ENCODE data around the gene GHR.
"Not testable (repeated sequence)": the region's sequence is repeated elsewhere in the genome, so short reads cannot be mapped to it uniquely, and the experiment has no call there.

The GHR gene

DNA sequence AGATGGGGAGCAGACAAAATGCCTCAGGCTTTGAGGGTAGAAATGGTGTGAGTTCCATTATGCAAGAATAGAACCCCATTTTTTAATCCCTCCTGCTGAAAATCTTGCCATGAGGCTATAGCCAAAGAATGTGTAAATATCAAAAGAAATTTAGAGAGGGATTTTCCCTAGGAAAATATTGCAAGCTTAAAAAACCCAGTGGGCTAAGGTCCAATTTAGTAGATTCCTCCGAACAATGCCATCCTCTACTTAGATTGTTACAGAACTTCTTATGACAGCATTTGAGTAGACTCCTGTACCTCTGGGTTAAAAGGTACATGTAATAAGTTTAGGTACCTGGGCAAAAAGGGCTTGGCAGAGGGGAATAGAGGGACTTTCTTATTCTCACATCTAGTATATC is 138.4 kb downstream of the GHR start:
- no peak overlapping the region for H3K27ac ChIP-seq
- DNase-seq (ENCODE audit: low read depth, low spot score): no peak

DNA sequence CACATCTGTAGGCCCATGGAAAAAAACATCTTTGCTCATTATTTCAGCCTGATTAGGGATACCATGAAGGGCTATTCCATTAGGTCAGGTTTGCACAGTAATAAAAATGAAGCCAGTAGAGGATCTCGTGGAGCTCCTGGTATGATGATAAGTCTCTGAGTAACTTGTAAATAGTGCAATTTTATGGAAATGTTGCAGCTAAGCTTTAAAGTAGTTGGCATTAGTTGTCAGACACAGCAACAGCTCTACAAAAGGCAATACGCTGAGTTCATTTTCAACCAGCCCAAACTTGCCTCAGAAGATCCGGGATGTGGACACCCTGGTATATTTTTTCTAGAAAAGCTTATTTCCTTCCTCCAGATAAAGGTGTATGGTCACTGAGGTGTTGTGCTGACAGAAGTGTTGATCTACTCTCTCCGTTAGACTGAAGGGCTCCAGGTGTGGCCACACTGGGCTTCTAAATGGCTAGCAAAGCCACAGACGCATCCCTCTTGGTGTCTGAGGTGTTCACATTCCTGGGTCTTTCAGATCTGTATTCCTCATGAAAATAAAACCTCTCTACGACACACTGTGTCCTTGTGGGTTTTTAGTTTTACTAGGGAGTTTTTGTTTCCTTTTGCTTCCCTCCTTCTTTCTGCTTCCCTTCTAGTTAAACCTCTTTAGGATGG is 141.6 kb downstream of the GHR start:
- DNase-seq (ENCODE audit: low read depth, low spot score): peak; percentile 53
- H3K27ac ChIP-seq: peak overlapping the region; percentile 97

DNA sequence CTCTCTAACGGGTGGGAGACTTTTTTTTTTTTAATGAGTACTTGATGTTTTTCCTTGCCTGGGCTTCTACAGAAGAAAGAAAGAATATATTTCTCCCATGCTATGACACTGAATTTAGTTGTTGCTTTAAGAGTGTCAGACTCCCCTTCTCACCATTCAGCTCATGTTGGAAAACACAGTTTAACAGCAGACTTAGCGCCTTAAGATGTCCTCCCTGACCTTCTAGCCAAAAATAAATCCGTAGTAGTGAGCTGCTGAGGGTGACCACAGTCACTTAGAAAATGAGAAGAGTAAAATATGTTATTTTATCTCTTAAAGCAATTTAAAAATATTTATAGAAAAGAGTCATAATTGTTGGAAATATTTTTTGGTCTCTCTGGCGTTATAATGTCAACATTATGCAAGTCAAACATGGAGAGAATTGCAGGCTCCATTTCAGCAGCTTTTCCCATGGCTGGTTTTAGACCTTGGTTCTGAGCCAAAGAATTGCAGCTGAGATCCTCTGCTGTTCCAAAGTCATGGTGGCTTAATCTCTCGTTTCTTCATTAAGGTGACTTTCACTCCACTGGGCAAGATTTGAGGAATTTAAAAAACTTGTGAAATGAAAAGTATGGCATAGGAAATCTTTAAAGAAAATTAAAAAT is 143.5 kb downstream of the GHR start:
- no peak for DNase-seq (ENCODE audit: low read depth, low spot score)

DNA sequence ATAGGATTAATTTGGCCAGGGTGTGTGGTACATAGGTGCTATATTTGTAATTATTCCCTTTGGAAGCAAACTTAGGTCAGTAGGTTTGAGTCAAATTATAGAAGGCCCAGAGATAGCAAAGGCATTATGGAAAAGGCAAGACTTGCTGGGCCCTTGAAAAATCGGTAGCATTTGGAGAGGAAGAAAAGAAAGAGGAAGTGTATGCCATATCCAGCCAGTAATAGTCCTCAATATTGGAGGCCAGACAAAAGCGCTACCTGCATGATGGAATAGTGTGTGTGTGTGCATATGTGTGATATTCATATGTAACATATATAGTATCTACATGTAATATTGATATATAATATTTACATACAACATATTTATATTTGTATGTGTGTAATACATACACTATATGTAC is 146.1 kb downstream of the GHR start:
- no peak for DNase-seq (ENCODE audit: low read depth, low spot score)
- H3K27ac ChIP-seq: no peak overlapping the region

More for the DNA sequence above, 143.5 kb downstream of the GHR start:
- no peak overlapping the region for H3K27ac ChIP-seq

- H3K27ac ChIP-seq: no peak overlapping the region
- no peak for DNase-seq (ENCODE audit: low read depth, low spot score)
Measured at GRCh38 chr5:42569953-42570548, 146.8 kb downstream of the GHR start.

- H3K27ac ChIP-seq: peak overlapping the region; percentile 7
- DNase-seq (ENCODE audit: low read depth, low spot score): no peak
Measured at GRCh38 chr5:42570966-42571960, 148.0 kb downstream of the GHR start.

DNA sequence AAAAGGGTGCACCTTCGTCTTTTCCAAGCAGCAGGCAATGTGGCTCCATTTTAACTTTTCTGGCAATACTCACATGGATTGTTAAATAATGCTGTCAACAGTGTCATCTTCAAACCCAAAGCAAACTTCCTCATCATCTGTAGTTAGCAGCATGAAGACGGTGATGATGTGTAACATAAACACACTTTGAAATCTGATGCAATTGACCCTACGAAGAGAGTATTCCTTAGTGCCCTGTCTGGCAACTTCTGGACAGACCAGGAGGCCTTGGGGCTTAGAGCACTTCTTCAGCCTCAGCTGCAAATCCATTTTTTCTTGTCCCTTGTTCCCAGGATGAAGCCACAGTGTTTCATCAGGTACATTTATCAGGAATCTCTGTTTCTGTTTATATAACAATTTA is 149.1 kb downstream of the GHR start:
- no peak for DNase-seq (ENCODE audit: low read depth, low spot score)

DNA sequence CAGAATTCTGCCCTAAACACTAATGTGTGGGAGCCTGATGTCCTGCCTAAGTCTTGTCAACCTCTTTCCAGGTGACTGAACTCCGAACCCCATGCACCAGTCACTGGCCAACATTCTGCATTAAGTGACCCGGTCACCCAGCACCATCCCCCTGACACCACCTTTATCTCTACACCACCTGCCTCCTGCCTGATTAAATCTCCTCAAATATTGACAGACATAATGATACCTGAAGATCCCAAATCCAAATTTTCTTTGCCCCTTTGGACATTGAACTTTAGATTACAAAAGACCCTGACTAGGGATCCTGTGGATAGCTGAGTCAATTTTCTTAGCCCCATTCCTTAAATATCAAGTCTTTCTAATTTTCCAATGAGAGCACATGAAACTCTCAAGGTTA is 150.1 kb downstream of the GHR start:
- no peak overlapping the region for H3K27ac ChIP-seq
- no peak for DNase-seq (ENCODE audit: low read depth, low spot score)

More for the DNA sequence above, 149.1 kb downstream of the GHR start:
- no peak overlapping the region for H3K27ac ChIP-seq

DNA sequence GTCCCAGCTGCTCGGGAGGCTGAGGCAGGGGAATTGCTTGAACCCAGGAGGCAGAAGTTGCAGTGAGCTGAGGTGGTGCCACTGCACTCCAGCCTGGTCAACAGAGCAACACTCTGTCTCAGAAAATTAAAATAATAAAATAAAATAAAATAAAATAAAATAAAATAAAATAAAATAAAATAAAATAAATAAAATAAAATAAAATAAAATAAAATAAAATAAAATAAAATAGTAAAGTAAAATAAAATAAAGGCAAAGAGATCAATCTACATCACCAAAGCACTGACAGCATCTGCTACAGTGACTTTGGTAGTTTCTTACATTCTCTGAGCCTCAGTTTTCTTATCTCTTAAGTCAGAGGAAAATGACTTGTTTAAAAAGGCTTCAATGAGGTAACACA is 152.7 kb downstream of the GHR start:
- H3K27ac ChIP-seq; DNase-seq (ENCODE audit: low read depth, low spot score): not testable (repeated sequence)

DNA sequence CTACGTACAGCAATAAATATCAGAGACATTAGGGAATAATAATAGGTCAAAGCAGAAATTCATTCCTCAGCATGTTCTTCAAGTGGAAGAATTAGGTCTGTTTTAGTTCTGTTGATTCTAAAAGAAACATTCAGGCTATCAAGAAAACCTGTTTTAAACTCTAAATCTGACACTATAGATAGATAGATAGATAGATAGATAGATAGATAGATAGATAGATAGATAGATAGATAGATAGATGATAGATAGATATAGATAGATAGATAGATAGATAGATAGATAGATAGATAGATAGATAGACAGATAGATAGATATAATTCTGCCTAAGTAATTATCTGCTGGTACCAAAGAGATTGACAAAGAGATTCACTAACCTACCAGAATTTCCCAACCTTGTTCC is 155.7 kb downstream of the GHR start:
- H3K27ac ChIP-seq; DNase-seq (ENCODE audit: low read depth, low spot score): not testable (repeated sequence)

- DNase-seq (ENCODE audit: low read depth, low spot score): no peak
- no peak overlapping the region for H3K27ac ChIP-seq
Measured at GRCh38 chr5:42579320-42579719, 156.1 kb downstream of the GHR start.

- no peak for DNase-seq (ENCODE audit: low read depth, low spot score)
- H3K27ac ChIP-seq: no peak overlapping the region
Measured at GRCh38 chr5:42581845-42582244, 158.6 kb downstream of the GHR start.

GRCh38 chr5:42582723-42583122 is 159.5 kb downstream of the GHR start:
- H3K27ac ChIP-seq: no peak overlapping the region
- no peak for DNase-seq (ENCODE audit: low read depth, low spot score)

DNA sequence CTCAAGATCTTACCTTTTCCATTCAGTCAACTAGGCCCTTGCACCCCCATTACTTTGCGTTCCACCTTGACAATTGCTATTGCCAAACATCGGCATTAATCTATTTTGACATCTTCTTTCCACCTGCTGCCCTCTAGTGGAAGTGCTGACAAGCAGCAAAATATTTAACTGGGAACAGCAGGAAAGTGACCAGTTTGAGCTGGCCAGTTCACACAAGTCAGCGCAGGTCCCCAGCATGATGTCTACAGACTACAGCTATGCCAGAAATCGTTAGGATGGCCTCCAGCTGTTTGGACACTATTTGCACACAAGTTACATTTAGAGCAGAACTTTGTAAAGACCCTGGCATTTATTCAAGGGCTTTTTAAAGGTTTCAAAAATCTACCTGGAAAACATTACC is 160.1 kb downstream of the GHR start:
- no peak for DNase-seq (ENCODE audit: low read depth, low spot score)
- H3K27ac ChIP-seq: no peak overlapping the region

- no peak for DNase-seq (ENCODE audit: low read depth, low spot score)
- no peak overlapping the region for H3K27ac ChIP-seq
Measured at GRCh38 chr5:42586625-42587024, 163.4 kb downstream of the GHR start.

- no peak for DNase-seq (ENCODE audit: low read depth, low spot score)
- no peak overlapping the region for H3K27ac ChIP-seq
Measured at GRCh38 chr5:42587096-42587723, 164.0 kb downstream of the GHR start.

DNA sequence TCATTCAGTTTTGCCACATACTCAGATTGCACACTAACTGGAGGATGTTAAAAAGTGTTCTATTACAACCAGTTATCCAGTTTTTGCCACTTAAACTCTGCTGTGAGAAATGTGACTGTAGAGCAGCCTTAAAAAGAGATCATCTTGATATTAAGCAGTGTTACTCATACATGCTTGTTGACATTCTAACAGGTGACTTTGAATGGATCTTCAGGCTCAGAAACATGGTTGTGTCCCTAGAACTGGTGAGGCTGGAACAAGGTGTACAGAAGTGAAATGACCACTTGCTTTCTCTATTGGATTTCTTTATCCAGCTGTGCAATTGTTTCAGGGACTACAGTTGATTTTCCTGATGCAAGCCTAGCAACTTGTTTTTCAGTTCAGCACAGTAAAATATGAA is 167.3 kb downstream of the GHR start:
- DNase-seq (ENCODE audit: low read depth, low spot score): no peak
- no peak overlapping the region for H3K27ac ChIP-seq

- no peak for DNase-seq (ENCODE audit: low read depth, low spot score)
- H3K27ac ChIP-seq: no peak overlapping the region
Measured at GRCh38 chr5:42591015-42591414, 167.8 kb downstream of the GHR start.

DNA sequence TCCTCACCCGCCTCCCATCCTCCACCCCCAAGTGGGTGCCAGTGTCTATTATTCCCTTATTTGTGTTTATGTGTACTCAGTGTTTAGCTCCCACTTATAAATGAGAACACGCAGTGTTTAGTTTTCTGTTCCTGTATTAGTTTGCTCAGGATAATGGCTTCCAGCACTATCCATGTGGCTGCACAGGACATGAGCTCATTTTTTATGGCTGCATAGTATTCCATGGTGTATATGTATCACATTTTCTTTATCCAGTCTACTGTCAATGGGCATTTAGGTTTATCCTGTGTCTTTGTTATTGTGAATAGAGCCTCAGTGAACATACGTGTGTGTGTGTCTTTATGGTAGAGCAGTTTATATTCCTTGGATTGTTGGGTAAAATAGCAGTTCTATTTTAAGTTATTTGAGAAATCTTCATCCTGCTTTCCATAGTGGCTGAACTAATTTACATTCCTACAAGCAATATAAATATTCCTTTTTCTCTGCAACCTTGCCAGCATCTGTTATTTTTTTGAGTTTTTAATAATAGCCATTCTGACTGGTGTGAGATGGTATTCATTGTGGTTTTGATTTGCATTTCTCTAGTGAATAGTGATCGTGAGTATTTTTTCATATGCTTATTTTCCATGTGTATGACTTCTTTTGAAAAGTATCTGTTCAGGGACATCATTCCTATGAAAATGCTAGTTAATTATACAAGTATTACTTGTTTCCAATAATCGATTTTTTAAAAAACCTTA is 169.3 kb downstream of the GHR start:
- no peak for DNase-seq (ENCODE audit: low read depth, low spot score)
- no peak overlapping the region for H3K27ac ChIP-seq
